K562 (cell line): ENCODE results near the gene LAMA4.

Experiments
- ARID1B ChIP-seq: fragments of 450-650 bp; IDR thresholded peaks from 2 replicates; pipeline ENCODE4 v1.6.1; 2016; ENCODE audit warnings: antibody characterized with exemption, mild to moderate bottlenecking, inconsistent platforms
- ELK3 ChIP-seq: fragments of 450-650 bp; formaldehyde crosslinking; IDR thresholded peaks from 2 replicates; pipeline ENCODE4 v1.4.0; 2020; ENCODE audit warnings: mild to moderate bottlenecking
- NCOR1 ChIP-seq: fragments of 450-650 bp; IDR thresholded peaks from 2 replicates; pipeline ENCODE4 v1.6.1; 2016; ENCODE audit warnings: mild to moderate bottlenecking, moderate library complexity
- ZNF263 ChIP-seq: sonication (generic); formaldehyde crosslinking; IDR thresholded peaks from 2 replicates; pipeline ENCODE4 v1.8.0; 2022; ENCODE audit warnings: mild to moderate bottlenecking, missing genetic modification reagents, borderline replicate concordance
- TF ChIP-seq, protein P1 (sequence below), 2 experiments: fragments of 450-650 bp; IDR thresholded peaks; 2 replicates each; pipeline ENCODE4 v1.6.1; 2016; ENCODE audit warnings: mild to moderate bottlenecking in 2 of 2, borderline replicate concordance in 1 of 2, low read depth in 1 of 2, moderate library complexity in 1 of 2

DNA sequence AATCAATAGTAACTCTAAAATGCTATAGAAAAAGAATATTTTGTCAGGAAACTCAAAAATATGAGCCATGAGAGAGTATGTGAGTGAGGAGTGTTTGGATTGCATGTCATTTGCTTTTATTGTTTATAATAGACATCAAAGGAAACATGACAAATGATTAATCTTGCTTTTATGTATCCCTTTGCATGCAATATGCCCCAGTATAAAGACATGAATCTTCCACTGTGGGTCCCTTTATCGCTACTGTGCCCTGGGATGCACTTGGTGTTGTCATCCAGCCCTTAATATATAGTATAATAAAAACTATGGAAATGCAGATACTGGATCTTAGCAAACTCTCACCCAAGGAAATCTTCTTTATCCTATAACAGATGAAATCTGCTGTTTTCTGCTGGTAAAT, 77.3 kb downstream of the LAMA4 start:
- no peak for TF ChIP-seq ZNF263
- TF ChIP-seq, protein P1, sequence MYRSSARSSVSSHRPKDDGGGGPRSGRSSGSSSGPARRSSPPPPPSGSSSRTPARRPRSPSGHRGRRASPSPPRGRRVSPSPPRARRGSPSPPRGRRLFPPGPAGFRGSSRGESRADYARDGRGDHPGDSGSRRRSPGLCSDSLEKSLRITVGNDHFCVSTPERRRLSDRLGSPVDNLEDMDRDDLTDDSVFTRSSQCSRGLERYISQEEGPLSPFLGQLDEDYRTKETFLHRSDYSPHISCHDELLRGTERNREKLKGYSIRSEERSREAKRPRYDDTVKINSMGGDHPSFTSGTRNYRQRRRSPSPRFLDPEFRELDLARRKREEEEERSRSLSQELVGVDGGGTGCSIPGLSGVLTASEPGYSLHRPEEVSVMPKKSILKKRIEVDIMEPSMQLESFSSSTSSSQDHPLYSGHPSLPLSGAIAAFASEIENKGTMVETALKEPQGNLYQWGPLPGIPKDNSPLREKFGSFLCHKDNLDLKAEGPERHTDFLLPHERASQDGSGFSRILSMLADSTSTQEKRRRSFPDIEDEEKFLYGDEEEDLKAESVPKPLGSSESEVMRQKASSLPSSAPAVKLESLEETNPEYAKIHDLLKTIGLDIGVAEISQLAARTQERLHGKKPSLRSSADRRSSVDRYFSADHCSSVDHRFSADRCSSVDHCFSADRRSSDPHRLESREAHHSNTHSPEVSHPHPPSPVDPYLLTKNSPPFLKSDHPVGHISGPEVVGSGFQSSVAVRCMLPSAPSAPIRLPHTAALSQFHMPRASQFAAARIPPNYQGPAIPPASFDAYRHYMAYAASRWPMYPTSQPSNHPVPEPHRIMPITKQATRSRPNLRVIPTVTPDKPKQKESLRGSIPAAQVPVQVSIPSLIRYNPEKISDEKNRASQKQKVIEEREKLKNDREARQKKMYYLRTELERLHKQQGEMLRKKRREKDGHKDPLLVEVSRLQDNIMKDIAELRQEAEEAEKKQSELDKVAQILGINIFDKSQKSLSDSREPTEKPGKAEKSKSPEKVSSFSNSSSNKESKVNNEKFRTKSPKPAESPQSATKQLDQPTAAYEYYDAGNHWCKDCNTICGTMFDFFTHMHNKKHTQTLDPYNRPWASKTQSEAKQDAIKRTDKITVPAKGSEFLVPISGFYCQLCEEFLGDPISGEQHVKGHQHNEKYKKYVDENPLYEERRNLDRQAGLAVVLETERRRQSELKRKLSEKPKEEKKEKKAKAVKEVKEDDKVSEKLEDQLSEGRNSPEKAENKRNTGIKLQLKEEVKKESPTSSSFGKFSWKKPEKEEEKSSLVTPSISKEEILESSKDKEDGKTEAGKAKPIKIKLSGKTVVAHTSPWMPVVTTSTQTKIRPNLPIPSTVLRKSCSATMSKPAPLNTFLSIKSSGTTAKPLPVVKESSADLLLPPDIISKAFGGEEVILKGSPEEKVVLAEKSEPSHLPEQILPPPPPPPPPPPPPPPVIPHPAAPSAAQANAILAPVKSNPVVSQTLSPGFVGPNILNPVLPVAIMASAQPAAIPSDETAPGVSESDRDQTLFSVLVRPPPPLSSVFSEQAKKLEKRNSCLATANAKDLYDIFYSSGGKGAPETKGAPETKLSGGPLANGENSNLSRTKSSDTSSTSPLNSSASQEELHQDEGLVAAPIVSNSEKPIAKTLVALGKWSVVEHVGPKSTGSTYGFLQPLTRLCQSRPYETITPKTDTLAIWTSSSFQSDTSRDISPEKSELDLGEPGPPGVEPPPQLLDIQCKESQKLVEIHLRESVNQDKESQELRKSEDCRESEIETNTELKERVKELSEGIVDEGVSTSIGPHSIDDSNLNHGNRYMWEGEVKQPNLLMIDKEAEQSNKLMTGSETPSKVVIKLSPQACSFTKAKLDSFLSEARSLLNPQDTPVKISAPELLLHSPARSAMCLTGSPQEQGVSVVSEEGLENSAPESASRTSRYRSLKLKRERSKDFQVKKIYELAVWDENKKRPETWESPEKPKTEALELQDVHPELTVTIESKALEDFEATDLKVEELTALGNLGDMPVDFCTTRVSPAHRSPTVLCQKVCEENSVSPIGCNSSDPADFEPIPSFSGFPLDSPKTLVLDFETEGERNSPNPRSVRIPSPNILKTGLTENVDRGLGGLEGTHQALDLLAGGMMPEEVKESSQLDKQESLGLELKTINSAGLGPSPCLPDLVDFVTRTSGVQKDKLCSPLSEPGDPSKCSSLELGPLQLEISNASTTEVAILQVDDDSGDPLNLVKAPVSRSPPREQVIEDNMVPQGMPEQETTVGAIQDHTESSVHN (IDR thresholded peaks at IDR 0.05; ENCODE audit: borderline replicate concordance in 1 of 2, low read depth in 1 of 2), result no peak
- no peak for TF ChIP-seq ELK3
- TF ChIP-seq ARID1B, result no peak
- TF ChIP-seq NCOR1, result no peak
